SK-N-SH (cell line): ENCODE data around the gene TRAM2. TPM values are rescaled to one million over a fixed set of nuclear protein-coding genes. Genes with fewer than 3 reads are reported as not detected.

Source experiments
- CTCF ChIA-PET: fragments of 300-600, 350-600 bp; formaldehyde crosslinking; extraction: SDS; loops from one replicate; lab custom pipeline; 2021; lab: Yijun Ruan, JAX
- POLR2A ChIA-PET: fragments of 350-600 bp; sonication (Branson Sonifier 250); formaldehyde crosslinking; extraction: SDS; loops from one replicate; lab custom pipeline; 2020; ENCODE audit warnings: antibody characterized with exemption, inconsistent platforms; lab: Yijun Ruan, JAX
- DNase-seq: peaks from one replicate; pipeline ENCODE4 v3.0.0; 2012
- H2AFZ ChIP-seq: fragments of 200-600 bp; sonication (generic); 2 replicates; pipeline ENCODE4 v1.8.1; 2016; ENCODE audit warnings: antibody characterized with exemption, mild to moderate bottlenecking, low read depth
- H3F3A ChIP-seq: fragments of 200-600 bp; sonication (generic); replicated peaks from 2 replicates; pipeline ENCODE3; 2016; ENCODE audit warnings: antibody characterized with exemption, mild to moderate bottlenecking; ENCODE audit not compliant: insufficient read depth
- H3K27ac ChIP-seq, 2 experiments: fragments of 200-500 bp in 1 of 2; fragments of 200-600 bp in 1 of 2; sonication (Bioruptor generic) in 1 of 2; sonication (generic), shearing (Covaris generic) in 1 of 2; 2 replicates each; pipeline versions ENCODE4 v1.5.1 to v1.6.1; 2014 to 2016; ENCODE audit warnings: low read depth in 2 of 2, inconsistent platforms in 1 of 2, low read length in 1 of 2, mild to moderate bottlenecking in 1 of 2, mixed read lengths in 1 of 2
- H3K27me3 ChIP-seq: fragments of 200-600 bp; sonication (generic), shearing (Covaris generic); 2 replicates; pipeline ENCODE4 v1.6.1; 2016; ENCODE audit warnings: mixed run types; ENCODE audit not compliant: insufficient read depth
- H3K36me3 ChIP-seq, 2 experiments: fragments of 200-500 bp in 1 of 2; fragments of 200-600 bp in 1 of 2; sonication (Bioruptor generic) in 1 of 2; sonication (generic) in 1 of 2; replicated peaks in 1 of 2; 2 replicates each; pipeline versions ENCODE3 to v1.5.1; 2014 to 2016; ENCODE audit warnings: low read length in 1 of 2, mild to moderate bottlenecking in 1 of 2; ENCODE audit not compliant: insufficient read depth in 2 of 2, control insufficient read depth in 1 of 2
- H3K4me1 ChIP-seq, 2 experiments: fragments of 200-500 bp in 1 of 2; fragments of 200-600 bp in 1 of 2; sonication (Bioruptor generic) in 1 of 2; sonication (generic), shearing (Covaris generic) in 1 of 2; 2 replicates each; pipeline versions ENCODE4 v1.5.1 to v1.6.1; 2014 to 2016; ENCODE audit warnings: low read depth in 1 of 2, low read length in 1 of 2, mixed run types in 1 of 2; ENCODE audit not compliant: insufficient read depth in 2 of 2, control insufficient read depth in 1 of 2
- H3K4me2 ChIP-seq: fragments of 200-600 bp; sonication (generic), shearing (Covaris generic); 2 replicates; pipeline ENCODE4 v1.6.1; 2017; ENCODE audit warnings: mixed run types
- H3K4me3 ChIP-seq, 2 experiments: fragments of 200-500 bp in 1 of 2; fragments of 200-600 bp in 1 of 2; sonication (Bioruptor generic) in 1 of 2; sonication (generic), shearing (Covaris generic) in 1 of 2; 2 replicates each; pipeline versions ENCODE4 v1.5.1 to v1.8.1; 2014 to 2016; ENCODE audit warnings: low read depth in 2 of 2, inconsistent platforms in 1 of 2, low read length in 1 of 2, mild to moderate bottlenecking in 1 of 2, mixed read lengths in 1 of 2, moderate library complexity in 1 of 2
- H3K79me2 ChIP-seq: fragments of 200-600 bp; sonication (generic); 2 replicates; pipeline ENCODE4 v1.8.1; 2017; ENCODE audit warnings: mild to moderate bottlenecking; ENCODE audit not compliant: insufficient read depth
- H3K9ac ChIP-seq: fragments of 200-600 bp; sonication (generic); 2 replicates; pipeline ENCODE4 v1.6.1; 2017; ENCODE audit warnings: mixed run types
- H3K9me2 ChIP-seq: fragments of 200-600 bp; sonication (generic); 2 replicates; pipeline ENCODE4 v1.6.1; 2017; ENCODE audit warnings: mixed run types
- H3K9me3 ChIP-seq: fragments of 200-600 bp; sonication (generic); 2 replicates; pipeline ENCODE4 v1.6.1; 2017; ENCODE audit warnings: mixed run types, mild to moderate bottlenecking, moderate library complexity
- H4K20me1 ChIP-seq: fragments of 200-600 bp; sonication (generic); 2 replicates; pipeline ENCODE4 v1.6.1; 2017; ENCODE audit warnings: mild to moderate bottlenecking, mixed run types; ENCODE audit not compliant: insufficient read depth
- CHD2 ChIP-seq: fragments of 150-350 bp; IDR thresholded peaks from 2 replicates; pipeline ENCODE4 v1.6.1; 2018; ENCODE audit warnings: low read length; ENCODE audit not compliant: partially characterized antibody
- ELF1 ChIP-seq: IDR thresholded peaks from 2 replicates; pipeline ENCODE4 v1.4.0; 2012
- EP300 ChIP-seq, 2 experiments: IDR thresholded peaks; 2 replicates each; pipeline versions ENCODE4 v1.4.0 to v1.6.1; 2012; ENCODE audit warnings: borderline replicate concordance in 1 of 2, low read depth in 1 of 2, low read length in 1 of 2
- FOSL2 ChIP-seq: IDR thresholded peaks from 2 replicates; pipeline ENCODE4 v1.4.0; 2012; ENCODE audit warnings: low read depth, mild to moderate bottlenecking, moderate library complexity, borderline replicate concordance
- FOXJ3 ChIP-seq: sonication (generic); formaldehyde crosslinking; IDR thresholded peaks from 2 replicates; pipeline ENCODE4 v1.5.1; 2020; ENCODE audit warnings: mild to moderate bottlenecking, missing genetic modification reagents
- GABPA ChIP-seq: IDR thresholded peaks from 2 replicates; pipeline ENCODE4 v1.4.0; 2012; ENCODE audit warnings: low read depth, mild to moderate bottlenecking
- IRF3 ChIP-seq: fragments of 150-350 bp; IDR thresholded peaks from 2 replicates; pipeline ENCODE4 v1.6.1; 2016; ENCODE audit warnings: mild to moderate bottlenecking, low read depth, low read length
- MAX ChIP-seq: IDR thresholded peaks from 2 replicates; pipeline ENCODE4 v1.4.0; 2012; ENCODE audit warnings: low read depth
- NRF1 ChIP-seq: IDR thresholded peaks from 2 replicates; pipeline ENCODE4 v1.6.1; 2012; ENCODE audit warnings: low read depth, mild to moderate bottlenecking, low read length
- POLR2AphosphoS5 ChIP-seq: IDR thresholded peaks from 2 replicates; pipeline ENCODE4 v1.6.1; 2012; ENCODE audit warnings: low read depth, low read length
- REST ChIP-seq: IDR thresholded peaks from 2 replicates; pipeline ENCODE4 v1.6.1; 2012; ENCODE audit warnings: mild to moderate bottlenecking, low read depth, low read length, moderate library complexity
- USF1 ChIP-seq: IDR thresholded peaks from 2 replicates; pipeline ENCODE4 v1.4.0; 2012; ENCODE audit warnings: low read depth, borderline replicate concordance
- WGBS: methylation state at CpG from one replicate; pipeline ENCODE4 v1.1.6; 2017; ENCODE audit warnings: low lambda C conversion rate; 5-methylcytosine and 5-hydroxymethylcytosine counted together
- polyA plus RNA-seq, 3 experiments: library from polyadenylated mRNA; depleted of rRNA; stranded (reverse); fragments of >200 nt; gene quantifications; 2 replicates each; pipeline ENCODE4 v1.2.3, GENCODE V29; 2012

Gene TRAM2
- polyA plus RNA-seq, 1 of the 3 experiments (the other 2 are of a cell fraction), result 26.4 TPM

- Histone ChIP-seq H3K27me3 (no peaks in the 10 kb centered on the region), H3K27ac (no peak overlapping the region), H3K9ac (no peak overlapping the region), H3K4me2 (no peak overlapping the region), H3K9me3 (no peaks in the 10 kb centered on the region), H3K4me1 (peaks cover 30 to 33% of the 10 kb centered on the region in 2 experiments), H3K4me3 (no peak overlapping the region), H3K9me2 (no peaks in the 10 kb centered on the region), H3K79me2 (peaks cover 84% of the 10 kb centered on the region), H2AFZ (no peak overlapping the region), H3K36me3 (peaks cover 7 to 15% of the 10 kb centered on the region in 2 experiments), H4K20me1 (no peaks in the 10 kb centered on the region), H3F3A (peaks cover 23% of the 10 kb centered on the region)
- no peak for DNase-seq
- 79% methylated on average over 4 of the region's 4 CpGs for WGBS
- no peak for TF ChIP-seq REST
- no peak for TF ChIP-seq GABPA
- no peak for TF ChIP-seq IRF3
- no peak for TF ChIP-seq FOSL2
- TF ChIP-seq EP300 (IDR thresholded peaks at IDR 0.05; ENCODE audit: borderline replicate concordance in 1 of 2, low read depth in 1 of 2, low read length in 1 of 2), result no peak
- TF ChIP-seq CHD2, result no peak
- no peak for TF ChIP-seq MAX
- TF ChIP-seq POLR2AphosphoS5, result no peak
- no peak for TF ChIP-seq FOXJ3 (CRISPR knock-in tag)
- ChIA-PET POLR2A (no interaction called here), CTCF (interaction anchor here (1.0 to 1.7 kb wide), 2 partner anchors 14 to 21 kb away, joined by 3 to 4 read pairs; no protein-coding TSS in a partner anchor)
Observed at GRCh38 chr6:52526634-52527033, 50.2 kb downstream of the TRAM2 start.

GRCh38 chr6:52524918-52525317 lies 51.9 kb downstream of the TRAM2 start:
- H3K36me3 ChIP-seq, result peaks cover 5 to 7% of the 10 kb centered on the region in 2 experiments
- no peak overlapping the region for H3K4me3 ChIP-seq
- peaks cover 24% of the 10 kb centered on the region for H3F3A ChIP-seq
- peaks cover 82% of the 10 kb centered on the region for H3K79me2 ChIP-seq
- no peak for TF ChIP-seq NRF1
- no peak for TF ChIP-seq ELF1
- no peak for TF ChIP-seq USF1
- TF ChIP-seq FOSL2, result no peak
- TF ChIP-seq CHD2, result no peak
- peaks cover 27 to 31% of the 10 kb centered on the region in 2 experiments for H3K4me1 ChIP-seq
- no peaks in the 10 kb centered on the region for H3K27me3 ChIP-seq
- H3K9me3 ChIP-seq, result no peaks in the 10 kb centered on the region
- 97% methylated on average over 4 of the region's 4 CpGs for WGBS
- POLR2A ChIA-PET, result no interaction called here
- H3K9ac ChIP-seq, result no peak overlapping the region
- DNase-seq, result no peak
- no peak overlapping the region for H3K4me2 ChIP-seq
- H3K27ac ChIP-seq, result no peak overlapping the region
- no peak overlapping the region for H2AFZ ChIP-seq
- CTCF ChIA-PET, result interaction anchor here (1.9 kb wide), 1 partner anchor 73 kb away, joined by 6 read pairs; no protein-coding TSS in a partner anchor
- no peaks in the 10 kb centered on the region for H3K9me2 ChIP-seq
- H4K20me1 ChIP-seq, result no peaks in the 10 kb centered on the region
